GM19025 (cell line): ENCODE results near the gene GCLM.
"Not testable (repeated sequence)": the region's sequence is repeated elsewhere in the genome, so short reads cannot be mapped to it uniquely, and the experiment has no call there.

Experiments used
- ATAC-seq: cut with Tn5 transposase; IDR thresholded peaks from one replicate; pipeline ENCODE4 v1.9.1; 2021; ENCODE audit warnings: mild to moderate bottlenecking, low read depth, moderate library complexity; ENCODE audit not compliant: unreplicated experiment

GCLM gene

DNA sequence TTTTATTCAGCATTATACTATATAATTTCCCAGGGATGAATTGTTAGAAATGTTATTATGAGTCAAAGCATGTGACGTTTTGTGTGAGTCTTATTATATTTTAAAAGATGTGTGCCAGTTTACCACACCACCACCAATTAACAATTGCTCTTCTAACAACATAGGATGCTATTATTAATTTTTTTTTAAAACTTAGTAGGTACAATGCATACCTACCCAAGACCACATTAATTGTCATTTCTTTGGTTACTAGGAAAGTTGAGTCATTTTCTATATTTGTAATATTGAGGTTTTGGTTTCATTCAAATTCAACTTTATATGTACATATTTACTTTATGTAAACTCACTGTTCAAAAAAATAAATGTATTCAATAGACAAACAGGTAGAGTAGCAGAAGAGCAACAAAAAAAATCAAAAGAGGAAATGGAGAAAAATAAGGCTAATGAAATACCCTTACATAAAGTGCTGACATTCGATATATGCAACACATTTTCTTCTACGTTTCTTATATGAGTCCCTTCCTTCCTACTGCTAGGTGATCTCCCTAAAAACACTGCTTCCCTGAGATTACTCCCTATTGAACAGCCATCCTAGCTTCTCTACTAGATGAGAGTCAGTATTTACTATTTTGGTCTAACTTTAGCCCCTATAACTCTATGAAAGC, 9.6 kb downstream of the GCLM start:
- no peak for ATAC-seq

DNA sequence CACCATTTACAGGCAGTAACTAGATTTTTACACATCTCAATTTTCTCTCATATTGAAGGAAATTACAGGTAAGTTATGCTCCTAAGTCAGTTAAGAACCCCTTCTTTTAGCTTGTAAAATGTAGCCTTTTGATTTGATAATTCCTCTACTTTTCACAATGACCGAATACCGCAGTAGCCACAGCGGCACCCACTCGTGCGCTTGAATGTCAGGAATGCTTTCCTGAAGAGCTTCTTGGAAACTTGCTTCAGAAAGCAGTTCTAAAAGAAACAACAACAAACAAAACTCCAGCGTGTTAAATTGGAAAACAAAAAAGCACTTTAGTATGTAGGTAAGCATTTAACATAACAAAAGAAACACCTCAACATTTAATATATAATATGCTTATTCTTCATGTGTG, 20.3 kb downstream of the GCLM start:
- ATAC-seq: no peak

DNA sequence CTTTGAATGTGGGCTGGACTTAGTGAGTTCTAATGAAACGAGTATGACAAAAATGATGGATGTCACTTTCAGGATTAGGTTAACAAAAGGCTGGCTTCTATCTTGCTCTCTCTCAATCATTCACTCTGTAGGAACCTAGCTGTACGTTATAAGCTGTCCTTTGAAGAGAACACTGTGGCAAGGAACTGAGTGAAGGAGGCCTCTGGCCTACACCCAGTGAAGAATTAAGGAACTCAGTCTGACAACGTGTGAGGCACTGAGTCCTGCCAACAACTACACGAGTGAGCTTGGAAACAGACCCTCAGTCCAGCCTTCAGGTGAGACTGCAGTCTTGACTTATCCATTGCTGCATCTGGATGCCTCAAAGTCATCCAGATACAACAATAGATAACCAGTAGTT, 27.0 kb downstream of the GCLM start:
- no peak for ATAC-seq

DNA sequence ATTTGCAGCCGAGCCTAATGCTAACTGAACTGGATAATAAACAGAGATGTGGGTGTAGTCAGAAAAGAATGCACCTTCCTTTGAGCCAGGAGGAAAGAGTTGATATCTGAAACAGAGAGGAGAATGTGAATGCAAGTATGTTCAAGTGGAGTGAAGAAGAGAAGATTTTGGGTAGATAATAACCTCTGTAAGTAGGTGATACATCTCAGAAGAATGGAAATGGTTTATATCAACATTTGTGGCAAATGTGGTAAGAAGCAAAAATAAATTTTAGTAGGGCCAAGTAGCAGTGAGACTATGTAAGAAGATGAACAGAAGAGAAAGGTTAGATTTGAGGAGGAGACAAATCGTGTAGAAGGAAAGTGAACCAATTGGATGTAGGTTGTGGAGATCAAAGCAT, 28.5 kb downstream of the GCLM start:
- no peak for ATAC-seq

DNA sequence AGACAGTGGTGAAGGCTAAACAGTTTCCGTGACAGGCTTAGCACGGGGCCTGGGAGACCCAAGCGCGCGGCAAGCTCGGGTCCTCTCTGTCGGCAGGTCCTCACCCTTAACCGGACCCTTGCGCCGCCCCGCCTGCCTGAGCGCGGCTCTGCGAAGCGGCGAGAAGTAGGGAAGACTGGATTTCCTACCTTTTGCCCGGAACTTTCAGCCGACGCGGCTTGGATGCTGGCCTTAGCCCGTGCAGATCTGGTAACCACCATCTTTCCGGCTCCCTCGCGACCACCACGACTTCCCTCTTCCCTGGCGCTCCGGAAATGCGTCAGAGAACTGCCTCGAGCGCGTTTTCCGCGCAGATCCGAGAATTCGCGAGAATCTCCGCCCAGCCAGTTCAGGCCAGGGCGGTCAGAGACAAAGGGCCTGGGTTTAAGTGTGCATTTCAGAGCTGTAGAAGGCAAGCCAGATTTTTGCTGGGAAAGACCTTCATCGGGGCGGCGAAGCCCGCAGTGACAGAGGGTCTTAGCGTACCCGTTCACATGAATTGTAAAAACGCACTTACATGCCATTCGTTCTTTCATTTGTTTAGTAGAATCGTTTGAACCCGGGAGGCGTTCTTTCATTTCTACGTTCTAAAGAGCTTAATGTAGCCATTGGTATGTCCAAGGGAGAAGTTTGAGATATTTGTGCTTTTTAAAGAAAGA, 30.2 kb downstream of the GCLM start, which contains the start of gene DNTTIP2:
TSS of gene DNTTIP2 (minus strand) at position 318 of the 698 bp plus-strand sequence. CDS start at position 260, 58 bp downstream.
- ATAC-seq: peak; percentile 93

DNA sequence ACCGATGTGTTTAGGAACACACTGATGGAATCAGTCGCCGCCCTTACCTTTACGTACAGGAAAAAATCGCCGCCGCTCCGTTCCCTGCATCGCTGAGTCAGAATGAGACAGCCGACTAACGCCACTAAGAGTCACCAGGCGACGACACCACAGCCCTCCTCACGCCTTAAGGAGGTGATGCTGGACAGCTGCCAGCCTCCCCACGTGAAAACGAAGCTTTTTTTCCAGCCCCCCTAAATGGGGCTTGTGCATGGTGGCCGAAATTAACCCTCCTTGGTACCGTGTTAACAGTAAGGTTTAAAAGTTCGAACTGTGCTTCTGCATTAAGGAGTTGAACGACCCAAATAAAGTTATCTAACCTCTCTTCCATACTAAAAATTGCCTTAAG, 30.7 kb downstream of the GCLM start:
- peak; percentile 42 for ATAC-seq

DNA sequence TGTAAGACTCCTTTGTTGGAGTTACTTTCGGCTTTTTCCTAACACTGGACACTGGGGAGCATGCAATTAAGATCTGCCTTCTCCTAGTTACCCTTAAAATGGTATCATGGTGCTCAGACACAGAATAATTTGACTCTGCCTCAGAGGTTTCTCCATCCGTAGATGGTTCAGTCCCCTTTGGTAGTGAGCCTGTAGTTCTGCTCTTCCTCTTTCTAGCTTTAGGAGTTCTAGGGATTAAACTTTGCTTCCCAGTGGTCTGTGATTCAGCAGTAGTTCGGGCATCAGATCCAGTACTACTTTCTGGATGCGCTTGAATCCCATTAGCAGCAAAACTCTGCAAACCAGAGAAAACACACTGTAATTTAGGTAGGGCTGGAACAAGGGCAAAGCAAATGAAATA, 31.7 kb downstream of the GCLM start:
- ATAC-seq: no peak

DNA sequence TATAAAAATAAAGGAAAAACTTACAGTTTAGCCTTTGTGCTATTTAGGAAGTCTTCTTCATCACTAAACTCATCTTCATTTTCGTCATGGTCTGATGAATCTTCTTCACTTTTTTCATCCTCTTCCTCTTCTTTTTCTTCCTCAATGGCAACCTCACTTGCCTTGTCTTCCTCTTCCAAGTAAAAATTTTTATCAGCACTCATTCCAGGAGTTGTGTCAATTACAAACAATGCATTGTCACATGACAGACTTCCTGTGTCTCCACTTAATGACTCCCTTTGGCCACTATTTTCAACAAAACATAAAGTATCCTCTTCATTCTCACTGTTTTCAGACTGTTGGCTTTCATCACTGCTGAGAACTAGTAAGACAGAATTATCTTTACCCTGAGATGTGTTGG, 33.0 kb downstream of the GCLM start:
- ATAC-seq: no peak

DNA sequence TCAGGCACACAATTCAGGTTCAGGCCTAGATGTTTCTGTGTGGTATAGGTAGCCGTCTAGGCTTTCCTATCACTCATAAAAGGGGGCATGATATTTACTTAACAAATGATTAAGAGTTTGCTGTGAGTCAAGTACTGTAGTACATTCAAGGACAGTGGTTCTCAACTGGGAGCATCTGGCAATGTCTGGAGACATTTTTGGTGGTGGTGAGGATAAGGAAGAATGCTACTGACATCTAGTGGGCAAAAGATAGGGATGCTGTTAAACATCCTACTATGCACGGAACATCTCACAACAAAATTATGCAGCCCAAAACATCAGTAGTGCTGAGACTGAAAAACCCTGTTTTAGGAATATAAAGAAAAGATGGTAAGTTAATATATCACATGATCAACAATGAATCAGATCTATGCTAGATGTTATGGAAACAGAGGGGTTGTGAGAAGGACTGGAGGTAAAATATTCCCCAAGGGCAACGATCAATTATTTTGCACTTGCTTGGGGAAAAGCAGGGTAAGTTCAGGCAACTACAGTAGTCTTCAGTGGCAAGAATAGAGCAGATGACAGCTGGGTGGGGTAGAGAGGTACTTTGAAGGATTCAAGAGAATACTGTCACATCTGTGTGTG, 35.1 kb downstream of the GCLM start:
- no peak for ATAC-seq

DNA sequence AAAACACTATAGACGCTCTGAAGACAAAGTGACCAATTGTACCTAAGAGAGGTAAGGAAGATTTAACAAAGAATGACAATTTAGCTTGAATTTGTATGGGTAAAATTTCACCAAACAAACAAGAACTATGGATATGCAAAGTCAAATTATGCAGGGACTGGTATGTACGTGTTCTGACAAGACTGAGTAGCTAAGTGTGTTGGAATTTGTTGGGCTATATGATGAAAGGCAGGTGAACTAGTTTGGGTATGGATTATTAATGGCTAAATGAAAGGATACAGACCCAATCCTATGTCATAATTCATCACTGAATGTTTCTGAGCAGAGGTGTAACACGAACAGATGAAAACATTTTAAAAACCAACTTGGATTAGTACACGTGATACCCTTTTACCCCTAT, 37.9 kb downstream of the GCLM start:
- no peak for ATAC-seq

DNA sequence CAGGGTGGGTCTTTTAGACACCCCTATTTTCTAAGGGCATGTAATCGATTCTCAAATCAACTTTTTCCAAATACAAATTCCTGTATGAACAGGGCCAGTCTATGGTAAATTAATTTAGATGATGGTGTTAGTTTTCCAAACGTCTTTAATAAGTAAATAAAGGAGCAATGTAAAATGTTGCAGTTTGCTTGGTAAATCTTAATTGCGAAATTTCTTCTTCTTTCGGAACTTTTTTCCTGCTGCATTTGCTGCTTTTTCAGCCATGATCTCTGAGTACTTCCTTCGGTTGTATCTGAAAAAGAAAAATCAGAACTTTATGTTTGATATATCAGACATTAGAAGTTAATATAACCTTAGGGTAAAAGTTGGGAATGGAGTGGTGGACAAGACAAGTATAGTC, 39.6 kb downstream of the GCLM start:
- ATAC-seq: no peak

DNA sequence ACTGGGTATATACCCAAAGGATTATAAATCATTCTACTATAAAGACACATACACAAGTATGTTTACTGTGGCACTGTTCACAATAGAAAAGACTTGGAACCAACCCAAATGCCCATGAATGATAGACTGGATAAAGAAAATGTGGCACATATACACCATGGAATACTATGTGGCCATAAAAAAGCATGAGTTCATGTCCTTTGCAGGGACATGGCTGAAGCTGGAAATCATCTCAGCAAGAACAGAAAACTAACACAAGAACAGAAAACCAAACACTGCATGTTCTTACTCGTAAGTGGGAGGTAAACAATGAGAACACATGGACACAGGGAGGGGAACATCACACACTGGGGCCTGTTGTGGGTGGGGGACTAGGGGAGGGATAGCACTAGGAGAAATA, 40.7 kb downstream of the GCLM start:
- not testable (repeated sequence) for ATAC-seq

DNA sequence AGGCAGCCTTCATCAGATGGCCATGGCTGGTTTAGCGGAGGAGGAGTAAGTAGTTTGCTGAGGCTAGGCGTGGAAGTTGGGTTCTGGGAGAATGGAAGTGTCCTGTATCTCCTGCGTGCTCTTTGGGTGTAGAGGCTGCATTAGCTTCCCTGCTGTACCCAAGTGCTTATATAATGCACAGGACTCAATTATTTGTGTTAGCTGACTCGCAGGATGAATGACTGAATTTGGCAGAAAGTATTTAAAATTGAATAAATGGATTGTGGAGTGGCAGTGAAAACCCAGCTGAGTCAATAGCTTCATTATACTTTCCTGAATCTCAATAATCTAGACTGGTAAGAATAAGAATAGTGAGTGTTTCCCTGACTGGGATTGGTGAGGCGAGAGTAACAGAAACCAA, 44.0 kb downstream of the GCLM start:
- ATAC-seq: no peak

DNA sequence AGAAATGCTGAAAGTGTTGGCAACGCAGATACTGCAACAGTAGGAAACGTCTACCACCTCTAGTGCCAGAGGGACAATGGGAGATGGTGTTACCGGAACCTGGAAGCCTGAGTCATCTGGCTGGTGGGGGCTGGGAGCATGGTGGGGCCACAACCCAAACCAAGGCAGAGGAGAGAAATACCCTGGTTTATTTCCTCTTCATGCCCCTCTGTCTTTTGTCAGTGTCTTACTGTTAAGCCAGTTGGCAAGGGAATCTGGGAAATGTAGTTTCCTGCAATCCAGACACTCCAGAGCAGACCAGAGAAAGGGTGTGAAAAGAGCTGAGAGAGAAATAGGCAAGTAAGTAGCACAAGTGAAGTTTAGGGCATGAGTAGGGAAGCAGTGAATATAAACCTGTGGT, 45.1 kb downstream of the GCLM start:
- ATAC-seq: no peak

DNA sequence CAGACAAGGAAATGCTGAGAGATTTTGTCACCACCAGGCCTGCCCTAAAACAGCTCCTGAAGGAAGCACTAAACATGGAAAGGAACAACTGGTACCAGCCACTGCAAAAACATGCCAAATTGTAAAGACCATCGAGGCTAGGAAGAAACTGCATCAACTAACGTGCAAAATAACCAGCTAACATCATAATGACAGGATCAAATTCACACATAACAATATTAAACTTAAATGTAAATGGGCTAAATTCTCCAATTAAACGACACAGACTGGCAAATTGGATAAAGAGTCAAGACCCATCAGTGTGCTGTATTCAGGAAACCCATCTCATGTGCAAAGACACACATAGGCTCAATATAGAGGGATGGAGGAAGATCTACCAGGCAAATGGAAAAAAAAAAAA, 51.6 kb downstream of the GCLM start:
- not testable (repeated sequence) for ATAC-seq

DNA sequence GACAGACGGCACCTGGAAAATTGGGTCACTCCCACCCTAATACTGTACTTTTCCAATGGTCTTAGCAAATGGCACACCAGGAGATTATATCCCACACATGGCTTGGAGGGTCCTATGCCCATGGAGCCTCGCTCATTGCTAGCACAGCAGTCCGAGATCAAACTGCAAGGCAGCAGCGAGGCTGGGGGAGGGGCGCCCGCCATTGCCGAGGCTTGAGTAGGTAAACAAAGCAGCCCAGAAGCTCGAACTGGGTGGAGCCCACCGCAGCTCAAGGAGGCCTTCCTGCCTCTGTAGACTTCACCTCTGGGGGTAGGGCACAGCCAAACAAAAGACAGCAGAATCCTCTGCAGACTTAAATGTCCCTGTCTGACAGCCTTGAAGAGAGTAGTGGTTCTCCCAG, 53.2 kb downstream of the GCLM start:
- not testable (repeated sequence) for ATAC-seq

DNA sequence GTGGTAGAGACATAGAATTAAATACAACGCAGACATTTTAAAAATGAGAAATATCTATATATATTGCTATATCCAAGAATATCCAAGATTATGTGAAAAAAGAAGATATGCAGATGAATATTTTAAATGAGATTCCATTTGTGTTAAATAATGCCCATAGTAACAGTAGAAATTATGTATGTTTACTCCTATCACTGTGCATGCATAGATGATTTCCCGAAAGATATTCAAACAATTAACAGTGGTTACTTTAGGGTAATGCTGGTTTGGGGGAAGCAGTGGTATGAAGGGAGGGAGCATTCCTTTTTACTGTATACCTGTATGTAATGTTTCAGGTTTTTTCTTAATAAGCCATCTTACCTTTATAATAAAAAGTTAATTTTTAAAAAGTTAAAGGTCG, 55.3 kb downstream of the GCLM start:
- no peak for ATAC-seq

DNA sequence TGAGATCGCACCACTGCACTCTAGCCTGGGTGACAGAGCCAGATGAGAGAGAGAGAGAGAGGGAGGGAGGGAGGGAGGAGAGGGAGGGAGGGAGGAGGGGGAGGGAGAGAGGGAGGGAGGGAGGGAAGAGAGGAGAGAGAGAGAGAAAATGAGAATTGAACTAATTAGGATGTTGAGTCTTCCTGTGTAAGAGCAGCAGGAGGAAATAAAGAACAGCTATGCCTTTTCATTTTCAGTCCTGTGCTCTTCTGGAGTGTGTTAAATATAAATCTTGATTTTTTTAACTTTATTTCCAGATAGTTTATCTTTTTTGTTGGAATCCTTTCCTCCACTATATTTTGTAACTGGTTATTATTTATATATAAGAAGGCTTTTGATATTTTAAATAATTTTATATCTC, 57.4 kb downstream of the GCLM start:
- ATAC-seq: no peak

DNA sequence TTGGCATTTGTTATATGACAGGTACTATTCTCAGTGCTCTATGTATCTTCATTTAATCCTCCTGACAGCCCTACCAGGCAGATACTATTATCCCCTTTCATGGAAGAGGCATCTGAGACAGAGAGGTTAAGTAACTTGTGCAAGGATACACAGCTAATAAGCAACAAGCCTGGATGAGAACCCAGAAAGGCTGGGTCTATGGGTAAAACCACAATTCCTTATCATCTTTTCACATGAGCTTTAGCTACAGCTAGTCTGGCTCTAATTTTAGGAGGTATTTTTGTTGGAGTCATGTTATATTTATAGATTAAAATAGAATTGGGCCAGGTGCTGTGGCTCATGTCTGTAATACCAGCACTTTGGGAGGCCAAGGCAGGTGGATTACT, 57.9 kb downstream of the GCLM start:
- ATAC-seq: no peak

DNA sequence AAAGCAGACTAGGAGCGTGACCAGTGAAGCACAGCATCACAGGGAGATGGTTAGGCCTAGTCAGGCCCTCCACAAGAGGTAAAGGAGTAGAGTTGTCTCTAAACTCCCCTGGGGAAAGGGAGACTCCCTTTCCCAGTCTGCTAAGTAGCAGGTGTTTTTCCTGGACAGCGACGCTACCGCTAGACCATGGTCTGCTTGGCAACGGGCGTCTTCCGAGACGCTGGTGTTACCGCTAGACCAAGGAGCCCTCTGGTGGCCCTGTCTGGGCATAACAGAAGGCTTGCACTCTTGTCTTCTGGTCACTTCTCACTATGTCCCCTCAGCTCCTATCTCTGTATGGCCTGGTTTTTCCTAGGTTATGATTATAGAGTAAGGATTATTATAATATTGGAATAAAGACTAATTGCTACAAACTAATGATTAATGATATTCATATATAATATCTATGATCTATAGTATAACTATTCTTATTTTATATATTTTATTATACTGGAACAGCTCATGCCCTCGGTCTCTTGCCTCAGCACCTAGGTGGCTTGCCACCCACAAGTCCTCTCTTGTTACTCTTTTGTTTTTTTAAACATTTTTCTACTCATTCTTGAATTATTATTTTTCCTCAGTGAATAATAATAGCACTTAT, 58.4 kb downstream of the GCLM start:
- not testable (repeated sequence) for ATAC-seq

DNA sequence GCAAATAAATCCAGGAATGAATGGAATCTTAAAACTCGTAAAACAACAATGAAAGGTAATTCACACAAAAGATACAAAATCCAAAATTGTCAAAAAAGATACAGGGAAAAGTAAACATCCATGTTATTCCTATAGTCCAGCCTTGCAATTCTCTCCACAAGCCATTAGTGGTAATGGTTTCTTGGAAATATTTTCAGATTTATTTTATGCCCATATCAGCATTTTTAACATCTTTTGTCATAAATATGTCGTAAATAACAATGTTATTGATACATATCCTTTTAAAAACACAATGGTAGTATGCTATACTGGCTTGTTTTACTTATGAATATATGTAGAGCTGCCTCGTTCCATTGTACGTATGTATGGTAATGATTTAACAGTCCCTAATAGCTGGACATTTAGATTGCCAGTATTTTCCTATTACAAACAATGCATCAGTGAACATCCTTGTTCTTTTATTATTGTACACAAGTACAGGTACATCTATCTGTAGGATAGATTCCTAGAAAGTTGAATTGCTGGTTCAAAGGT, 60.8 kb downstream of the GCLM start:
- ATAC-seq: no peak
